A549 (cell line): ENCODE measurements around the gene SSH3. TPM values are rescaled to one million over a fixed set of nuclear protein-coding genes. Genes with fewer than 3 reads are reported as not detected.
A peak's percentile ranks its signal among the peaks of the same experiment; 100 is the strongest.

Experiments
- ATAC-seq, 2 experiments: fragments of 200-7000 bp in 1 of 2; fragments of >200 bp in 1 of 2; cut with Nextera tagmentation in 1 of 2; cut with Tn5 transposase in 1 of 2; 3 replicates each; pipeline versions ENCODE4 v1.8.0 to v1.9.1; 2018 to 2020; ENCODE audit warnings: mild to moderate bottlenecking in 1 of 2, moderate library complexity in 1 of 2
- CTCF ChIA-PET: fragments of 300-600 bp; sonication (Branson Sonifier 250); formaldehyde crosslinking; extraction: SDS; loops from one replicate; lab custom pipeline; 2021; ENCODE audit warnings: antibody characterized with exemption, inconsistent platforms; lab: Yijun Ruan, JAX
- POLR2A ChIA-PET: fragments of 350-600 bp; formaldehyde crosslinking; extraction: SDS; loops from one replicate; lab custom pipeline; 2021; ENCODE audit warnings: antibody characterized with exemption, inconsistent platforms; lab: Yijun Ruan, JAX
- DNase-seq, 2 experiments: peaks; one replicate each; pipeline versions ENCODE4 v3.0.0 to v3.0.0-alpha.2; 2011 to 2016; ENCODE audit warnings: low read depth in 1 of 2, low spot score in 1 of 2
- FAIRE-seq: peaks from 2 replicates; lab custom pipeline; 2011; peaks lifted over from hg19 to GRCh38; lab: Jason Lieb, UNC
- H3K27ac ChIP-seq, 2 experiments: fragments of >200 bp; sonication (Bioruptor Twin); formaldehyde crosslinking; 3 replicates each; pipeline ENCODE4 v1.5.1; 2016 to 2017
- H3K4me1 ChIP-seq: fragments of >200 bp; sonication (Bioruptor Twin); formaldehyde crosslinking; 3 replicates; pipeline ENCODE4 v1.6.1; 2016
- H3K4me2 ChIP-seq: fragments of >200 bp; sonication (Bioruptor Twin); formaldehyde crosslinking; 3 replicates; pipeline ENCODE4 v1.6.1; 2016
- H3K4me3 ChIP-seq: fragments of >200 bp; sonication (Bioruptor Twin); formaldehyde crosslinking; 3 replicates; pipeline ENCODE4 v1.5.1; 2016
- H3K9me3 ChIP-seq: fragments of >200 bp; sonication (Bioruptor Twin); formaldehyde crosslinking; 3 replicates; pipeline ENCODE4 v1.6.1; 2016
- CEBPB ChIP-seq, 2 experiments: fragments of >200 bp in 1 of 2; sonication (Bioruptor Twin) in 1 of 2; formaldehyde crosslinking in 1 of 2; IDR thresholded peaks; 2 replicates each; pipeline ENCODE4 v1.6.1; 2012 to 2016
- EHF ChIP-seq: fragments of 250-450 bp; sonication (Bioruptor Pico); IDR thresholded peaks from 2 replicates; pipeline ENCODE4 v1.5.0; 2020; ENCODE audit warnings: mild to moderate bottlenecking
- EHMT2 ChIP-seq: fragments of 200-600 bp; sonication (generic); IDR thresholded peaks from 2 replicates; pipeline ENCODE4 v1.6.1; 2016; ENCODE audit warnings: antibody characterized with exemption, low read depth, mild to moderate bottlenecking, moderate library complexity
- EP300 ChIP-seq, 2 experiments: fragments of >200 bp; sonication (Bioruptor Twin); formaldehyde crosslinking; IDR thresholded peaks; 2 replicates in 1 of 2; 3 replicates in 1 of 2; pipeline ENCODE4 v1.6.1; 2016 to 2017
- ESRRA ChIP-seq: fragments of 150-350 bp; IDR thresholded peaks from 2 replicates; pipeline ENCODE4 v1.6.1; 2014; ENCODE audit warnings: mild to moderate bottlenecking, low read length, borderline replicate concordance
- FOXS1 ChIP-seq: fragments of 250-450 bp; sonication (Bioruptor Pico); IDR thresholded peaks from 2 replicates; pipeline ENCODE4 v1.5.0; 2020; ENCODE audit warnings: mild to moderate bottlenecking, moderate library complexity
- JUN ChIP-seq, 2 experiments: fragments of >200 bp; sonication (Bioruptor Twin); formaldehyde crosslinking; IDR thresholded peaks; 2 replicates in 1 of 2; 3 replicates in 1 of 2; pipeline ENCODE4 v1.6.1; 2016 to 2017
- PHF8 ChIP-seq: fragments of 200-600 bp; sonication (generic); IDR thresholded peaks from 2 replicates; pipeline ENCODE4 v1.6.1; 2016; ENCODE audit warnings: low read depth, mild to moderate bottlenecking, antibody characterized with exemption, moderate library complexity, borderline replicate concordance
- SMC3 ChIP-seq: fragments of >200 bp; sonication (Bioruptor Twin); formaldehyde crosslinking; IDR thresholded peaks from 3 replicates; pipeline ENCODE4 v1.6.1; 2018; ENCODE audit warnings: inconsistent platforms
- SREBF2 ChIP-seq: fragments of 450-650 bp; IDR thresholded peaks from 2 replicates; pipeline ENCODE4 v1.6.1; 2014; ENCODE audit warnings: mild to moderate bottlenecking, moderate library complexity
- ZC3H11A ChIP-seq: fragments of 450-650 bp; IDR thresholded peaks from 2 replicates; pipeline ENCODE4 v1.6.1; 2014; ENCODE audit warnings: antibody characterized with exemption, mild to moderate bottlenecking
- ZNF302 ChIP-seq: fragments of 250-450 bp; sonication (Bioruptor Pico); IDR thresholded peaks from 2 replicates; pipeline ENCODE4 v1.9.0; 2021; ENCODE audit warnings: inconsistent platforms, mild to moderate bottlenecking, moderate library complexity
- ZSCAN20 ChIP-seq: fragments of 250-450 bp; sonication (Bioruptor Pico); IDR thresholded peaks from 2 replicates; pipeline ENCODE4 v1.8.0; 2022; ENCODE audit warnings: mild to moderate bottlenecking, moderate library complexity
- WGBS: methylation state at CpG from one replicate; pipeline ENCODE4 v1.1.6; 2017; ENCODE audit errors: missing lambda C conversion rate; 5-methylcytosine and 5-hydroxymethylcytosine counted together
- polyA plus RNA-seq, 4 experiments: library from polyadenylated mRNA; depleted of rRNA in 3 of 4; stranded (reverse); fragments of >200 nt; fragmentation: RNase III in 1 of 4; extraction: RNeasy Plus Mini Kit Qiagen cat#74134 plus additional on column Dnase treatment in 1 of 4; gene quantifications; 2 replicates in 3 of 4; 3 replicates in 1 of 4; pipeline ENCODE4 v1.2.3, GENCODE V29; 2011 to 2017
- TF ChIP-seq, protein P1 (sequence below): fragments of 150-350 bp; IDR thresholded peaks from 2 replicates; pipeline ENCODE4 v1.6.1; 2014; ENCODE audit warnings: low read depth, mild to moderate bottlenecking, low read length
- TF ChIP-seq, protein P2 (sequence below): IDR thresholded peaks from 2 replicates; pipeline ENCODE4 v1.6.1; 2012
- TF ChIP-seq, protein P3 (sequence below): fragments of >200 bp; sonication (Bioruptor Twin); formaldehyde crosslinking; IDR thresholded peaks from 2 replicates; pipeline ENCODE4 v1.6.1; 2016
- TF ChIP-seq, protein P4 (sequence below): fragments of >200 bp; sonication (Bioruptor Twin); formaldehyde crosslinking; IDR thresholded peaks from 3 replicates; pipeline ENCODE4 v1.6.1; 2016
- TF ChIP-seq, protein P5 (sequence below): fragments of 200-600 bp; sonication (generic); IDR thresholded peaks from 2 replicates; pipeline ENCODE4 v1.6.1; 2016; ENCODE audit warnings: antibody characterized with exemption, mild to moderate bottlenecking, moderate library complexity
- TF ChIP-seq, protein P6 (sequence below): fragments of 250-450 bp; sonication (Bioruptor Pico); IDR thresholded peaks from 2 replicates; pipeline ENCODE4 v1.5.0; 2020; ENCODE audit warnings: low read depth, mild to moderate bottlenecking, moderate library complexity

Gene SSH3
- polyA plus RNA-seq, 2 of the 4 experiments (the other 2 are of a cell fraction) = 13.9 to 24.1 TPM

DNA sequence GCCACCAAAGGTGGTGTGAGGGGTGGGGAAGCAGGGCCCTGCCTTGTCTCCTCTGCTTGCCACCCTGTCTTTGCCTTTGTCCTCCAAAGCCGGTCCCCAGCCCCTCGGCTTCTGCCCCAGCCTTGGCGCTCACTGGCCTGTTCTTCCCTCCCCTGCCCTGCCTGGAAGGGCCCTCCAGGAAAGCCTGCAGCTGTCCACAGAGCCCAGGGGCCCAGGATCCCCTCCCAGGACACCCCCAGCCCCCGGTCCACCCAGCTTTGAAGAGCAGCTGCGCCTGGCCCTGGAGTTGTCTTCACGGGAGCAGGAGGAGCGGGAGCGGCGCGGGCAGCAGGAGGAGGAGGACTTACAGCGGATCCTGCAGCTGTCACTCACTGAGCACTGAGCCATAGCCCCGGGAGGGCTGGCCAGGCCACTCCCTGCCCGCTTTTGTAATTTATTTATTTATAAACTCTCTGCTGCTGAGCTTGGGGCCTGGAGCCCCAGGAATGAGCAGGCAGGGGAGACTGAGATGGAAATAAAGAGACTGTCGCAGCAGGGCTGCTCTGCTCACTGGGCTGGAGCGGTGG is 1.3 kb upstream of the SSH3 start:
- peak; percentile 20 to 34; a peak in 5 of 6 replicates for ATAC-seq
- CTCF ChIA-PET = interaction anchor here (1.1 to 7.1 kb wide), 9 partner anchors 9 to 207 kb away, joined by 4 to 42 read pairs (median 8); partner anchors contain the start of gene ANKRD13D
- peak in 1 of 2 experiments; percentile 59 for DNase-seq

DNA sequence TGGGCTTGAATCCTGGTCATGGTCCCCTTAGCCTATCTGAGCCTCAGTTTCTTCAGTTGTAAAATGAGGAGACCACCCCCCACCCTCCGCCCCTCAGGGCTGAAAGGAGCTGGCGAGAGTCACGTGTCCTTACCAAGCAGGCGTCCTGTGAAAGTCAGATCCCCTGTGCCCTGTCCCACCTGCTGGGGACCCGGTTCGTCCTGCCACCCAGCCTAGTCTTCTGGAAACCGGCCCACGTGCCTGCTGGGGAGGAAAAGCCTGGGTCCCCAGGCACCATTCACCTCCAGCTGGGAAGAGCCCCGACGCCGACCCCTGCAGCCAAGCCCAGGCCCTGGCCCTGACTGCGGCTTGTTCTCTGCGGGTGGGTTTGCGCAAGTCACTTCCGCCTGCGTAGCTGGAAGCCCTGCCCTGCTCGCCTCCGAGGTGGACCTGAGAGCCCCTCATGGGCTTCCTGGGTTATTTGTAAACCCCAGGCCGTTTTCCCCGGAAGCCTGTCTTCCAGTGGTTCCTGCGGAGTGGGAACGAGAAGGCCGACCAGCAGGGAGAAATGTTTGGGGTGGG is 679 bp upstream of the SSH3 start:
- CTCF ChIA-PET = interaction anchor here (0.6 to 7.1 kb wide), 12 partner anchors 13 to 208 kb away, joined by 3 to 42 read pairs (median 6); partner anchors contain the start of gene ANKRD13D
- DNase-seq = peak in 1 of 2 experiments; percentile 62
- TF ChIP-seq ZSCAN20 (CRISPR knock-in tag) (no peak), CEBPB (IDR thresholded peaks at IDR 0.05) (peak in 1 of 2 experiments; percentile 67; a peak in 1 of 4 replicates), PHF8 (no peak), FOXS1 (CRISPR knock-in tag) (no peak), SREBF2 (no peak), JUN (IDR thresholded peaks at IDR 0.05) (no peak), SMC3 (no peak), EHMT2 (no peak)
- TF ChIP-seq, protein P1, sequence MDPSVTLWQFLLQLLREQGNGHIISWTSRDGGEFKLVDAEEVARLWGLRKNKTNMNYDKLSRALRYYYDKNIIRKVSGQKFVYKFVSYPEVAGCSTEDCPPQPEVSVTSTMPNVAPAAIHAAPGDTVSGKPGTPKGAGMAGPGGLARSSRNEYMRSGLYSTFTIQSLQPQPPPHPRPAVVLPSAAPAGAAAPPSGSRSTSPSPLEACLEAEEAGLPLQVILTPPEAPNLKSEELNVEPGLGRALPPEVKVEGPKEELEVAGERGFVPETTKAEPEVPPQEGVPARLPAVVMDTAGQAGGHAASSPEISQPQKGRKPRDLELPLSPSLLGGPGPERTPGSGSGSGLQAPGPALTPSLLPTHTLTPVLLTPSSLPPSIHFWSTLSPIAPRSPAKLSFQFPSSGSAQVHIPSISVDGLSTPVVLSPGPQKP = no peak
- TF ChIP-seq, protein P2, sequence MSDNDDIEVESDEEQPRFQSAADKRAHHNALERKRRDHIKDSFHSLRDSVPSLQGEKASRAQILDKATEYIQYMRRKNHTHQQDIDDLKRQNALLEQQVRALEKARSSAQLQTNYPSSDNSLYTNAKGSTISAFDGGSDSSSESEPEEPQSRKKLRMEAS = peak; percentile 37; the same call in 1 of the 2 replicates
- TF ChIP-seq, protein P3, sequence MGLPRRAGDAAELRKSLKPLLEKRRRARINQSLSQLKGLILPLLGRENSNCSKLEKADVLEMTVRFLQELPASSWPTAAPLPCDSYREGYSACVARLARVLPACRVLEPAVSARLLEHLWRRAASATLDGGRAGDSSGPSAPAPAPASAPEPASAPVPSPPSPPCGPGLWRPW = no peak
- TF ChIP-seq, protein P4, sequence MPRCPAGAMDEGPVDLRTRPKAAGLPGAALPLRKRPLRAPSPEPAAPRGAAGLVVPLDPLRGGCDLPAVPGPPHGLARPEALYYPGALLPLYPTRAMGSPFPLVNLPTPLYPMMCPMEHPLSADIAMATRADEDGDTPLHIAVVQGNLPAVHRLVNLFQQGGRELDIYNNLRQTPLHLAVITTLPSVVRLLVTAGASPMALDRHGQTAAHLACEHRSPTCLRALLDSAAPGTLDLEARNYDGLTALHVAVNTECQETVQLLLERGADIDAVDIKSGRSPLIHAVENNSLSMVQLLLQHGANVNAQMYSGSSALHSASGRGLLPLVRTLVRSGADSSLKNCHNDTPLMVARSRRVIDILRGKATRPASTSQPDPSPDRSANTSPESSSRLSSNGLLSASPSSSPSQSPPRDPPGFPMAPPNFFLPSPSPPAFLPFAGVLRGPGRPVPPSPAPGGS = no peak
- POLR2A ChIA-PET = interaction anchor here (0.6 to 1.6 kb wide), 5 partner anchors 9 to 177 kb away, joined by 3 to 13 read pairs (median 8); partner anchors contain the start of gene ANKRD13D
- peak overlapping the region; percentile 93 for H3K4me3 ChIP-seq
- peaks cover 22% of the 10 kb centered on the region; the same call in 2 of the 3 replicates for H3K4me1 ChIP-seq
- peak overlapping the region; percentile 93 to 94 for H3K27ac ChIP-seq
- WGBS = 32% methylated on average over 13 of the region's 23 CpGs
- H3K4me2 ChIP-seq = peak overlapping the region; percentile 94
- peak; percentile 30 to 61; a peak in 5 of 6 replicates for ATAC-seq
- H3K9me3 ChIP-seq = no peaks in the 10 kb centered on the region
- no peak for FAIRE-seq

More for the DNA sequence above, 1.3 kb upstream of the SSH3 start:
- peak overlapping the region in 1 of 2 experiments; percentile 94; a peak in 4 of 6 replicates for H3K27ac ChIP-seq
- no peaks in the 10 kb centered on the region for H3K9me3 ChIP-seq
- H3K4me2 ChIP-seq = peak overlapping the region; percentile 94
- WGBS = 59% methylated on average over 15 of the region's 15 CpGs
- H3K4me3 ChIP-seq = no peak overlapping the region
- POLR2A ChIA-PET = interaction anchor here (0.6 to 2.3 kb wide), 3 partner anchors 13 to 177 kb away, joined by 7 to 8 read pairs (median 8); partner anchors contain the start of gene ANKRD13D
- TF ChIP-seq ZC3H11A = no peak
- no peak for FAIRE-seq
- peaks cover 22% of the 10 kb centered on the region; the same call in 2 of the 3 replicates for H3K4me1 ChIP-seq

DNA sequence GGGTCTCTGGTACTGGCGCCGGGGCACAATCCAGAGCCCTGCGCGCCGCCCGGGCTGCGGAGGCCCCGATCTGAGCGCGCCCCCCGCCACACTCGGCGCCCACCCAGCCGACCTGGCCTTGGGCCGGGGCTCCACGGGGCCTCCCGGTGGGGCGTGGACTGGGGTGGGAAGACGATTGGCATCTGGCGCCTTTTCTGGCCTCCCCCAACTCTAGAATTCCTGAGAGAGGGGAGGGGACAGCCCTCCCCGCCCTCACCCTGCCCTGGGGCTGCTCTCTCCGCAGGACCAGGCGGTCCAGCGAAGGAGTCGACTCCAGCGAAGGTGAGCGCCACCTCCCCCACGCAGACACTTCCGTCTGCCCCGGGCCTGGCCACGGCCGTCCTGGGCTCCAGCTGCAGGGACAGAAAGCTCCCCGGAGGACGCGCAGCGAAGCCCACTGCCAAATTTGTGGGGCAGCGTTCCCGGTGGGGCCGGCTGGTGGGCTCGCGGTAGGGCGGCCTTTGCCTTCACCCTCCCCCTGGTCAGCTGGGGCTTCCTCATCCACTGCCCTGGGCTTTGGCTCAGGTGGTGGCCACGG is 593 bp downstream of the SSH3 start:
- DNase-seq = no peak
- TF ChIP-seq EHF (CRISPR knock-in tag) = no peak
- TF ChIP-seq, protein P5, sequence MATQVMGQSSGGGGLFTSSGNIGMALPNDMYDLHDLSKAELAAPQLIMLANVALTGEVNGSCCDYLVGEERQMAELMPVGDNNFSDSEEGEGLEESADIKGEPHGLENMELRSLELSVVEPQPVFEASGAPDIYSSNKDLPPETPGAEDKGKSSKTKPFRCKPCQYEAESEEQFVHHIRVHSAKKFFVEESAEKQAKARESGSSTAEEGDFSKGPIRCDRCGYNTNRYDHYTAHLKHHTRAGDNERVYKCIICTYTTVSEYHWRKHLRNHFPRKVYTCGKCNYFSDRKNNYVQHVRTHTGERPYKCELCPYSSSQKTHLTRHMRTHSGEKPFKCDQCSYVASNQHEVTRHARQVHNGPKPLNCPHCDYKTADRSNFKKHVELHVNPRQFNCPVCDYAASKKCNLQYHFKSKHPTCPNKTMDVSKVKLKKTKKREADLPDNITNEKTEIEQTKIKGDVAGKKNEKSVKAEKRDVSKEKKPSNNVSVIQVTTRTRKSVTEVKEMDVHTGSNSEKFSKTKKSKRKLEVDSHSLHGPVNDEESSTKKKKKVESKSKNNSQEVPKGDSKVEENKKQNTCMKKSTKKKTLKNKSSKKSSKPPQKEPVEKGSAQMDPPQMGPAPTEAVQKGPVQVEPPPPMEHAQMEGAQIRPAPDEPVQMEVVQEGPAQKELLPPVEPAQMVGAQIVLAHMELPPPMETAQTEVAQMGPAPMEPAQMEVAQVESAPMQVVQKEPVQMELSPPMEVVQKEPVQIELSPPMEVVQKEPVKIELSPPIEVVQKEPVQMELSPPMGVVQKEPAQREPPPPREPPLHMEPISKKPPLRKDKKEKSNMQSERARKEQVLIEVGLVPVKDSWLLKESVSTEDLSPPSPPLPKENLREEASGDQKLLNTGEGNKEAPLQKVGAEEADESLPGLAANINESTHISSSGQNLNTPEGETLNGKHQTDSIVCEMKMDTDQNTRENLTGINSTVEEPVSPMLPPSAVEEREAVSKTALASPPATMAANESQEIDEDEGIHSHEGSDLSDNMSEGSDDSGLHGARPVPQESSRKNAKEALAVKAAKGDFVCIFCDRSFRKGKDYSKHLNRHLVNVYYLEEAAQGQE = no peak
- TF ChIP-seq PHF8 = peak; percentile 14; the same call in 1 of the 2 replicates
- no peak for TF ChIP-seq SREBF2
- TF ChIP-seq, protein P6, sequence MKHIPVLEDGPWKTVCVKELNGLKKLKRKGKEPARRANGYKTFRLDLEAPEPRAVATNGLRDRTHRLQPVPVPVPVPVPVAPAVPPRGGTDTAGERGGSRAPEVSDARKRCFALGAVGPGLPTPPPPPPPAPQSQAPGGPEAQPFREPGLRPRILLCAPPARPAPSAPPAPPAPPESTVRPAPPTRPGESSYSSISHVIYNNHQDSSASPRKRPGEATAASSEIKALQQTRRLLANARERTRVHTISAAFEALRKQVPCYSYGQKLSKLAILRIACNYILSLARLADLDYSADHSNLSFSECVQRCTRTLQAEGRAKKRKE (CRISPR knock-in tag) = no peak
- no peak for TF ChIP-seq ZNF302 (CRISPR knock-in tag)
- TF ChIP-seq EP300 (IDR thresholded peaks at IDR 0.05) = no peak
- TF ChIP-seq ESRRA = no peak
- Histone ChIP-seq H3K27ac (peak overlapping the region; percentile 93 to 94), H3K4me2 (peak overlapping the region; percentile 94), H3K4me1 (peaks cover 22% of the 10 kb centered on the region; the same call in 2 of the 3 replicates), H3K9me3 (no peaks in the 10 kb centered on the region), H3K4me3 (peak overlapping the region; percentile 93)
- peak; percentile 22 to 40; a peak in 5 of 6 replicates for ATAC-seq
- 1% methylated on average over 28 of the region's 43 CpGs for WGBS
- ChIA-PET CTCF (interaction anchor here (0.6 to 7.1 kb wide), 11 partner anchors 10 to 252 kb away, joined by 3 to 42 read pairs (median 6); no protein-coding TSS in a partner anchor), POLR2A (interaction anchor here (1.0 to 1.6 kb wide), 3 partner anchors 13 to 15 kb away, joined by 3 to 13 read pairs (median 8); partner anchors contain the start of gene ANKRD13D)
- no peak for FAIRE-seq
